NAMALWA (cell line): Measurements from ENCODE around the gene PPP1R1B.
A peak's percentile ranks its signal among the peaks of the same experiment; 100 is the strongest.

ENCODE experiments used
- DNase-seq: peaks from one replicate; pipeline ENCODE4 v3.0.0-alpha.2; 2015; ENCODE audit warnings: low spot score

Gene PPP1R1B

DNA sequence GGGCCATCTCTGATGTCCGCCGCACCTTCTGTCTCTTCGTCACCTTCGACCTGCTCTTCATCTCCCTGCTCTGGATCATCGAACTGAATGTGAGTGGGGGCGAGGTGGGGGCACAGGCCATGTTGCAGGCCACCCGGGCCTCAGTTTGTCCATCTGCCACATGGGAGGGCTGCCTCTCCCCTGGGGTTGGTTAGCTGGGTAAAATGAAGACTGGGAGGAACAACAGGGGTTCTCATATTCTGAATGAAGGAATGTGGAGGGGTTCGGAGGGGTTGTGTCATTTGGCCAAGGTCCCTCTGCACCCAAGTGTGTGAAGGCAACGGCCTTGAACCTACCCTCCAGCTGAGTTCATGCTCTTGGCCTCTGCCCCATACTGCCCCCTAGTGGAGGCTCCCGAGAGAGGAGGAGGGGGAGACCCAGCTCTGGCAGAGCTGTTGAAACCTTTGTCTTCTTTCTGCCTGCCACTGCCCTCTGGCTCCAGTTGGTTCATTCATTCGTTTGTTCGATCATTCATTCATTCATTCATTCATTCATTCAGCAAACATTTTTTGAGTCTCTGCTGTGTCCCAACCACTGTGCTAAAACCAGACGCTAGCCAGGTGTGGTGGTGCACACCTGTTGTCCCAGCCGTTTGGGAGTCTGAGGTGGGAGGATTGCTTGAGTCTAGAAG lies 27.0 kb downstream of the PPP1R1B start:
- DNase-seq, result peak; percentile 77

DNA sequence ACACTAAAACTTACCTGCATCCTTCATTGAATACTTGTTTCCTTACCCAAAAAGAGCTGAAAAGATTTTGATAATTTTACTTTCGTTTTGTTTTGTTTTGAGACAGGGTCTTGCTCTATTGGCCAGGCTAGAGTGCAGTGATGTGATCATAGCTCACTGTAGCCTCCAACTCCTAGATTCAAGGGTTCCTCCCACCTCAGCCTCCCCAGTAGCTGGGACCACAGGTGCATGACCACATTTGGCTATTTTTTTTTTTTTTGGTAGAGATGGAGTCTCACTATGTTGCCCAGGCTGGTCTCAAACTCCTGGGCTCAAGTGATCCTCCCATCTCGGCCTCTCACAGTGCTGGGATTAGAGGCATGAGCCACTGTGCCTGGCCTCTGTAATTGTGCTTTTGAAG lies 28.4 kb downstream of the PPP1R1B start:
- DNase-seq, result no peak

GRCh38 chr17:39658346-39658745 lies 31.6 kb downstream of the PPP1R1B start:
- DNase-seq, result no peak

- no peak for DNase-seq
These were observed 32.0 kb downstream of the PPP1R1B start for GRCh38 chr17:39658760-39659159.

DNA sequence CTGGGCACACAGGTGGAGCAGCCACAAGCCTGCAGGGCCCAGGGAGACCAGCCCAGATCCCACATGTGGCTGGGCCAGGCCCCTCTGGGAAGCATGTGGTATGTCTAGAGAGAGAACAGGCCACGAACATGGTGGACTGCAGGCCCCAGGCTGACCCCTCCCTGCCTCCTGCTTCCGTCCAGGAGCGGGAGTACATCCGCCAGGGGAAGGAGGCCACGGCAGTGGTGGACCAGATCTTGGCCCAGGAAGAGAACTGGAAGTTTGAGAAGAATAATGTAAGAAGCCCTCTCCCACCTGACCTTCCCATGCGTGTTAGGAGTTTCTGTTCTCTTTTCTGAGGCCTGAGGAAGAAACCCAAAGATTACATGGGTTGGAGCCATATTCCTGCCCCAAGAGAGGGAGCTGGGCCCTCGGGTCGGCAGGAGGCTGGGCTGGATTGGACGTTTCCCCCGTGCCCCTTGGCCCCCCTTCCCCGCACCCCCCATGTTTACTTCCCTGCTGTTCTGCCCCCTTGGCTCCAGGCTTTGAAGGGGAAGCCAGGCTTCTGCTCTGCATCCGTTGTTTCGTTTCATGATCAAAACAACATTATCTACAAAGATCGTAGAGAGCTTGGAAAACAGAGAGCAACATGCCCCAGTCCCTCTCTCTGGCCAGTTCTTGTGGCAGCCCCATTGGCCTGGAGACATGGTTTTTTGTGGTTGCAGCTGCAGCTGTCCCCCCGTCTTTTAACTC lies 32.7 kb downstream of the PPP1R1B start:
- DNase-seq, result peak; percentile 36

GRCh38 chr17:39660011-39660360 lies 33.2 kb downstream of the PPP1R1B start:
- DNase-seq, result no peak

- DNase-seq, result no peak
These were observed 33.9 kb downstream of the PPP1R1B start for GRCh38 chr17:39660397-39661385.

- DNase-seq, result no peak
These were observed 35.2 kb downstream of the PPP1R1B start for GRCh38 chr17:39661744-39662541.

- DNase-seq, result no peak
These were observed 36.0 kb downstream of the PPP1R1B start for GRCh38 chr17:39662551-39663339.

GRCh38 chr17:39663340-39663687 lies 36.6 kb downstream of the PPP1R1B start:
- DNase-seq, result no peak

- DNase-seq, result no peak
These were observed 37.2 kb downstream of the PPP1R1B start for GRCh38 chr17:39663688-39664580.

GRCh38 chr17:39664581-39665561 lies 38.1 kb downstream of the PPP1R1B start, which contains the start of gene TCAP:
Gene TCAP, plus strand, starts transcription at chr17:39665349. Its CDS starts 11 bp downstream, at chr17:39665360.
- no peak for DNase-seq

- DNase-seq, result peak; percentile 43
These were observed 39.0 kb downstream of the PPP1R1B start for GRCh38 chr17:39665642-39666224.

- no peak for DNase-seq
These were observed 39.5 kb downstream of the PPP1R1B start for GRCh38 chr17:39666231-39666600.

GRCh38 chr17:39666601-39667261 lies 40.0 kb downstream of the PPP1R1B start:
- DNase-seq, result no peak

GRCh38 chr17:39667262-39667944 lies 40.7 kb downstream of the PPP1R1B start:
- DNase-seq, result no peak
